ENCODE data around the gene CAMTA1. TPM values are rescaled to one million over a fixed set of nuclear protein-coding genes. Genes with fewer than 3 reads are reported as not detected.

Gene CAMTA1
- total RNA-seq, 1 donor from 2014 or later = 160 TPM

- intact Hi-C loops (cut with micrococcal nuclease) = no loop called here
- DNase-seq = no peak
Measured at GRCh38 chr1:7120863-7121621, 335.8 kb downstream of the CAMTA1 start.

GRCh38 chr1:7121622-7121988, 336.4 kb downstream of the CAMTA1 start:
- no peaks in the 10 kb centered on the region for H3K36me3 ChIP-seq
- peaks cover 17% of the 10 kb centered on the region for H3K4me1 ChIP-seq
- no peak for TF ChIP-seq CTCF (IDR thresholded peaks at IDR 0.05; ENCODE audit: borderline replicate concordance)
- peak; percentile 84 for DNase-seq
- H3K27me3 ChIP-seq (ENCODE audit: low read depth) = no peaks in the 10 kb centered on the region
- intact Hi-C loops (cut with micrococcal nuclease) = no loop called here
- H3K9me3 ChIP-seq (replicated peaks) = no peaks in the 10 kb centered on the region
- H3K27ac ChIP-seq (replicated peaks) = peak overlapping the region; percentile 47
- no peak overlapping the region for H3K4me3 ChIP-seq

More at GRCh38 chr1:7120863-7121621, 335.8 kb downstream of the CAMTA1 start:
- Histone ChIP-seq H3K27ac (replicated peaks) (peak overlapping the region; percentile 47), H3K27me3 (ENCODE audit: low read depth) (no peaks in the 10 kb centered on the region), H3K9me3 (replicated peaks) (no peaks in the 10 kb centered on the region), H3K4me1 (peaks cover 17% of the 10 kb centered on the region), H3K36me3 (no peaks in the 10 kb centered on the region), H3K4me3 (no peak overlapping the region)
- no peak for TF ChIP-seq CTCF (IDR thresholded peaks at IDR 0.05; ENCODE audit: borderline replicate concordance)

GRCh38 chr1:7127322-7128075, 342.2 kb downstream of the CAMTA1 start:
- TF ChIP-seq CTCF (IDR thresholded peaks at IDR 0.05; ENCODE audit: borderline replicate concordance) = no peak
- DNase-seq = no peak
- H3K9me3 ChIP-seq (replicated peaks) = no peaks in the 10 kb centered on the region
- H3K4me1 ChIP-seq = peaks cover 10% of the 10 kb centered on the region
- H3K27me3 ChIP-seq (ENCODE audit: low read depth) = no peaks in the 10 kb centered on the region
- H3K36me3 ChIP-seq = no peaks in the 10 kb centered on the region
- no peak overlapping the region for H3K27ac ChIP-seq (replicated peaks)
- no peak overlapping the region for H3K4me3 ChIP-seq
- intact Hi-C loops (cut with micrococcal nuclease) = no loop called here

- TF ChIP-seq CTCF (IDR thresholded peaks at IDR 0.05; ENCODE audit: borderline replicate concordance) = no peak
- H3K4me1 ChIP-seq = peaks cover 9% of the 10 kb centered on the region
- no peak overlapping the region for H3K4me3 ChIP-seq
- H3K27ac ChIP-seq (replicated peaks) = no peak overlapping the region
- intact Hi-C loops (cut with micrococcal nuclease) = no loop called here
- H3K9me3 ChIP-seq (replicated peaks) = no peaks in the 10 kb centered on the region
- no peak for DNase-seq
- no peaks in the 10 kb centered on the region for H3K36me3 ChIP-seq
- no peaks in the 10 kb centered on the region for H3K27me3 ChIP-seq (ENCODE audit: low read depth)
Measured at GRCh38 chr1:7128293-7128692, 343.0 kb downstream of the CAMTA1 start.

GRCh38 chr1:7130127-7130526, 344.9 kb downstream of the CAMTA1 start:
- no peak for TF ChIP-seq CTCF (IDR thresholded peaks at IDR 0.05; ENCODE audit: borderline replicate concordance)
- Histone ChIP-seq H3K9me3 (replicated peaks) (no peaks in the 10 kb centered on the region), H3K4me3 (no peak overlapping the region), H3K27me3 (ENCODE audit: low read depth) (peaks cover 6% of the 10 kb centered on the region), H3K36me3 (no peaks in the 10 kb centered on the region), H3K4me1 (peaks cover 9% of the 10 kb centered on the region), H3K27ac (replicated peaks) (no peak overlapping the region)
- intact Hi-C loops (cut with micrococcal nuclease) = no loop called here
- DNase-seq = no peak

Data from left ventricle myocardium inferior (tissue), 1 donor.